SK-N-SH treated with all-trans-retinoic acid at 6 μM for 48 hours (cell line): ENCODE measurements around the gene GPC6.

Experiments used
- ARNTL ChIP-seq: fragments of 450-650 bp; formaldehyde crosslinking; IDR thresholded peaks from 2 replicates; pipeline ENCODE4 v1.5.0; 2020; ENCODE audit warnings: low read depth, mild to moderate bottlenecking, moderate library complexity, borderline replicate concordance
- BACH2 ChIP-seq: fragments of 250-450 bp; sonication (Bioruptor Pico); IDR thresholded peaks from 2 replicates; pipeline ENCODE4 v1.9.0; 2021; ENCODE audit warnings: mild to moderate bottlenecking, borderline replicate concordance
- ESRRG ChIP-seq: fragments of 250-450 bp; sonication (Bioruptor Pico); IDR thresholded peaks from 2 replicates; pipeline ENCODE4 v1.6.1; 2021; ENCODE audit warnings: mild to moderate bottlenecking

DNA sequence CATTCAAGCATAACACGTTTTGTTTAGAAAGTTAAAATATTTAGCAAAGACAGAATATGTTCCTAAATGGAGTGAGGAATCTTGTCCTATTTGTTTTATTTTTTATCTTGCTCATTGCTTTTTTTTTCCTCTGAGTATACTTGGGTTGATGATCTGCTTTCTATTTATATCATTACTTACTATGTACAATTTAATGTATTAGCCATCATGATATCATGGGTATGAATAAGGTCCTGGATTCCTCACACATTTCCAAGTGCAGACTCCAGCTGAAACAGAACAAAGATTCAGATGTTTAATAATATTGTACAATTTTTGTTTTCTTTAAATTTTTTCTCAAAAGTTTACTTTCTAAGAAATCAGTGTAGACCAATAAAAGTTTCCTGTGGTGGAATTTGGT is 388.2 kb downstream of the GPC6 start:
- TF ChIP-seq ARNTL (CRISPR knock-in tag) (no peak), BACH2 (no peak), ESRRG (CRISPR knock-in tag) (no peak)
